Measurements from ENCODE around the gene MYDGF.

The MYDGF gene

GRCh38 chr19:4673726-4674125 lies 3.6 kb upstream of the MYDGF start:
- no peaks in the 10 kb centered on the region; the same call in 1 of the 2 replicates for H3K36me3 ChIP-seq (ENCODE audit: insufficient read depth, low read length)
- no peaks in the 10 kb centered on the region for H3K9me3 ChIP-seq (ENCODE audit: control insufficient read depth, insufficient read depth, low read length)
- no peak overlapping the region for H3K9ac ChIP-seq (ENCODE audit: low read depth, low read length)
- peaks cover 8% of the 10 kb centered on the region; the same call in 1 of the 2 replicates for H3K4me1 ChIP-seq (ENCODE audit: insufficient read depth, low read length)

DNA sequence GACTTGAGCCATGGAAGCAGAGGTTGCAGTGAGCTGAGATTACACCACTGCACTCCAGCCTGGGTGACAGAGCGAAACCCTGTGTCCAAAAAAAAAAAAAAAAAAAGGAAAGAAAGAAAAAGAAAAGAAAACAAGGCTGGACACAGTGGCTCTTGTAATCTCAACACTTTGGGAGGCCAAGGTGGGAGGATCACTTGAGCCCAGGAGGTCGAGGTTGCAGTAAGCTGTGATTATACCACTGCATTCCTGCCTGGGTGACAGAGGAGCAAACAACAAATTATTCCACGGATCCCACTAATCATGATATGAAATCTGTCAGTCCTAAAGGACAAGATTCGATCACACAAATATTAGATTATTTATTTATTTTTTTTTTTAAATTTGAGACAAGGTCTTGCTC lies 3.1 kb upstream of the MYDGF start:
- H3K4me1 ChIP-seq (ENCODE audit: insufficient read depth, low read length), result peaks cover 5% of the 10 kb centered on the region; the same call in 1 of the 2 replicates
- peaks cover 3% of the 10 kb centered on the region for H3K36me3 ChIP-seq (ENCODE audit: insufficient read depth, low read length)
- no peak overlapping the region for H3K9ac ChIP-seq (ENCODE audit: low read depth, low read length)
- no peaks in the 10 kb centered on the region for H3K9me3 ChIP-seq (ENCODE audit: control insufficient read depth, insufficient read depth, low read length)

DNA sequence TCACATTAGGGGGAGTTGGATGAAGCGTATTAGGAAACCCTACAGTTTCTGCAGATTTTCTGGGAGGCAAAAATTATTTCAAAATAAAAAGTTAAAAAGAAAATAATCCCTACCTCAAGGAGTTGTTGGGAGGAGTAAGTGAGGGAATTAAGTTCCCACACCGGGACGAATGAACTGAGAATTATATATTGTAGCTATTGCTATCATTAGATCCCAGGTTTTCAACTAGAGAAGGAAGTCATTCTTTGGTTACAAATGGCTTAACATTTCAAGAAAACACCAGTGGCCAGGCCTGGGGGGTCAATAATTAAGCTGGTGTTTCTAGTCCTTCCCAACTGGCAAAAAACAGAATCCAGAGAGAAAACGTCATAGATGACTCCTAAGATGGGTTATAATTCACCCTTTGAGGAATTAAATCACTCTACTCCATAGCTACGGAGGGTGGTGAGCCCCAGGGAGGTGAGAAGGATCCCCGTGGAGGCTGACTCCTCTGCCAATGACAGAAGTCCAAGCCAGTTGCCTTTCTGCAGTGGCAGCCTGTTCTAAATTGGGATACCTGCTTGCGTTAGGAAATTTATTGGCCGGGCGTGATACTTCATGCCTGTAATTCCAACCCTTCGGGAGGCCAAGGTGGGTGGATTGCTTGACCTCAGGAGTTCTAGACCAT lies 1.2 kb upstream of the MYDGF start:
- H3K9me3 ChIP-seq (ENCODE audit: control insufficient read depth, insufficient read depth, low read length), result no peaks in the 10 kb centered on the region
- H3K36me3 ChIP-seq (ENCODE audit: insufficient read depth, low read length), result peaks cover 7% of the 10 kb centered on the region
- H3K4me1 ChIP-seq (ENCODE audit: insufficient read depth, low read length), result no peaks in the 10 kb centered on the region
- no peak overlapping the region for H3K9ac ChIP-seq (ENCODE audit: low read depth, low read length)

DNA sequence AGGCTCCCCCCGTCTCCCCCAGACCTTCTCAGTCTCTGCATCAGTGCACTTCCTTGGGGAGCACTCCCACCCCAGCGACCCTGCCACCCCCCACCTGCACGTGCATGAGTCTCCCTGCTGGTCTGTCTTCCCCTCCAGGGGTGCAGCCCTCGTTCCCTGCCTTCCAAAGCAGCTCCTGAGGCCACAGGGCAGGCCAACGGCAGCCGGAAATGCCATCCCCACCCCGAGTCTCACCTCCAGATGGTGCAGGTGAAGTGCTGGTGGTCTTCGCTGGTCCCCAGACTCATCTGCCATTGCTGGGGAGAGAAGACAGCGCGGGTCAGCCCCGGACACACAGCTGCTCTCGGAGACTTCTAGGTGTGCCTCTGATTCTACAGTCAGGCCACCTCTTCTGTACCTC lies 5.5 kb downstream of the MYDGF start:
- H3K36me3 ChIP-seq (ENCODE audit: insufficient read depth, low read length), result peaks cover 7% of the 10 kb centered on the region
- no peak overlapping the region for H3K9ac ChIP-seq (ENCODE audit: low read depth, low read length)
- no peaks in the 10 kb centered on the region for H3K4me1 ChIP-seq (ENCODE audit: insufficient read depth, low read length)
- H3K9me3 ChIP-seq (ENCODE audit: control insufficient read depth, insufficient read depth, low read length), result no peaks in the 10 kb centered on the region

- no peaks in the 10 kb centered on the region for H3K4me1 ChIP-seq (ENCODE audit: insufficient read depth, low read length)
- H3K9ac ChIP-seq (ENCODE audit: low read depth, low read length), result no peak overlapping the region
- H3K9me3 ChIP-seq (ENCODE audit: control insufficient read depth, insufficient read depth, low read length), result no peaks in the 10 kb centered on the region
- H3K36me3 ChIP-seq (ENCODE audit: insufficient read depth, low read length), result peaks cover 3% of the 10 kb centered on the region
These were observed 7.3 kb downstream of the MYDGF start for GRCh38 chr19:4662812-4663211.

GRCh38 chr19:4662020-4662695 lies 8.0 kb downstream of the MYDGF start:
- H3K9me3 ChIP-seq (ENCODE audit: control insufficient read depth, insufficient read depth, low read length), result no peaks in the 10 kb centered on the region
- no peaks in the 10 kb centered on the region; the same call in none of the 2 replicates for H3K36me3 ChIP-seq (ENCODE audit: insufficient read depth, low read length)
- no peak overlapping the region for H3K9ac ChIP-seq (ENCODE audit: low read depth, low read length)
- no peaks in the 10 kb centered on the region for H3K4me1 ChIP-seq (ENCODE audit: insufficient read depth, low read length)

GRCh38 chr19:4660993-4661392 lies 9.1 kb downstream of the MYDGF start:
- Histone ChIP-seq H3K4me1 (ENCODE audit: insufficient read depth, low read length) (no peaks in the 10 kb centered on the region), H3K36me3 (ENCODE audit: insufficient read depth, low read length) (no peaks in the 10 kb centered on the region; the same call in none of the 2 replicates), H3K9ac (ENCODE audit: low read depth, low read length) (no peak overlapping the region), H3K9me3 (ENCODE audit: control insufficient read depth, insufficient read depth, low read length) (no peaks in the 10 kb centered on the region)

DNA sequence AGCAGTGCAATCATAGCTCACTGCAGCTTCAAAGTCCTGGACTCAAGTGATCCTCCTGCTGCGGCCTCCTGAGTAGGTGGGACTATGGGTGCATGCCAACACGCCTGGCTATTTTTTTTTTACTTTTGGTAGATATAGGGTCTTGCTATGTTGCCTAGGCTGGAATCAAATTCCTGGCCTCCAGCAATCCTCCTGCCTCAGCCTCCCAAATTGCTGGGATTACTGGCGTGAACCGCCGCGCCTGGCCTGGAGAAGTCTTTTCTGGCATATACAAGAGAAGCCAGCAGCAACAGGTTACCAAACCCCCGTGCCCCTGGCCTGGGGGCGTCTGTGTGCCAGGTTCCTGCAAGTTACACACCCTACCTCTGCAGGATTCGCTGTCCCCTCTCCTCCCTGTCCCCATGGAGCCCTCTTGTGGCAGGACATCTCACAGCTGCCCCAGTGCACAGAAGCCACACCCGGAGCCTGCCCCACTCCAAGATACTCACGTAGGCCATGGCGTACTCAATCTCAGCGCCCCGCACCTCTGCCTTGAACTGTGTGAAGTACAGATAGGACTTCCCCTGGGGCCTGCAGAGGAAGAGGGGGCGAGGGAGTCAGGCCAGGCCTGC lies 9.9 kb downstream of the MYDGF start:
- Histone ChIP-seq H3K9me3 (ENCODE audit: control insufficient read depth, insufficient read depth, low read length) (no peaks in the 10 kb centered on the region), H3K36me3 (ENCODE audit: insufficient read depth, low read length) (no peaks in the 10 kb centered on the region; the same call in none of the 2 replicates), H3K4me1 (ENCODE audit: insufficient read depth, low read length) (no peaks in the 10 kb centered on the region), H3K9ac (ENCODE audit: low read depth, low read length) (no peak overlapping the region)

DNA sequence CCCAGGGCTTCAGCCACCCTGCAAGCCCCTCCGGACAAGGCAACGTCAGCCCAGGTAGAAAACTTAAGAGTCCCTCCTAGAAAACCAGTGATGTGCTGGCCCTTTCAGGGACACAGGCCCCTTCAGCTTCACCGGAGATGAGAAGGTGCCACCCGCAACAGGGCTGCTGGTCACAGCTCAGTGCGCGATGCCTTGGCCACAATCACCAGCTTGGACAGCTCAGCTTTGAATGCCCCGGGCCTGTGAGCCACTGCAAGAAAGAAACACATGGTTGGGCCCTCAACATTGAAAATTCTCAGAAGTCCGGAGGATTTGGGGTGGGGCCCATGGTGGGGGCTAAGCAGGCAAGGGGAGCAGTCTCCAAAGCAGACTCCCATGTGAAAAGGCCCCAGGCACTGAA lies 12.3 kb downstream of the MYDGF start:
- Histone ChIP-seq H3K4me1 (ENCODE audit: insufficient read depth, low read length) (no peaks in the 10 kb centered on the region), H3K36me3 (ENCODE audit: insufficient read depth, low read length) (no peaks in the 10 kb centered on the region; the same call in none of the 2 replicates), H3K9me3 (ENCODE audit: control insufficient read depth, insufficient read depth, low read length) (no peaks in the 10 kb centered on the region), H3K9ac (ENCODE audit: low read depth, low read length) (no peak overlapping the region)

GRCh38 chr19:4657262-4657661 lies 12.9 kb downstream of the MYDGF start:
- Histone ChIP-seq H3K9me3 (ENCODE audit: control insufficient read depth, insufficient read depth, low read length) (no peaks in the 10 kb centered on the region), H3K4me1 (ENCODE audit: insufficient read depth, low read length) (no peaks in the 10 kb centered on the region), H3K36me3 (ENCODE audit: insufficient read depth, low read length) (no peaks in the 10 kb centered on the region; the same call in none of the 2 replicates), H3K9ac (ENCODE audit: low read depth, low read length) (no peak overlapping the region)

DNA sequence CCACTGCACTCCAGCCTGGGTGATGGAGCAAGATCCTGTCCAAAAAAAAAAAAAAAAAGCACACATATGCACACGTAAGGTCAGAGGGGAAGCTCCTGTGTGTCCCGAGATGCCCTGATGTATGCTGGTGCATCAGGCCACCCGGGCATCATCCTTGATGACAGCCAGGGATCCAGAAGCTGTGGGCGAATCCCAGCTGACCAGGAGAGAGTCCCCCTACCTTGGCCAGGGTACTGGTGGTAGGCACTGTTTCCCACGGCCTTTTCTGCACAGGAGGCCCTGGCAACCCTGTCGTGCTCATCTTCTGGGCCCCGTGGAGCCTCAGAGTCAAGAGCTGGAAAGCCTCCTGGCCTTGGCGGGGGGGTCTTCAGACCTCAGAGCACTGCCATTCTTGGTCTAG lies 14.0 kb downstream of the MYDGF start:
- Histone ChIP-seq H3K9me3 (ENCODE audit: control insufficient read depth, insufficient read depth, low read length) (no peaks in the 10 kb centered on the region), H3K4me1 (ENCODE audit: insufficient read depth, low read length) (no peaks in the 10 kb centered on the region), H3K9ac (ENCODE audit: low read depth, low read length) (no peak overlapping the region), H3K36me3 (ENCODE audit: insufficient read depth, low read length) (no peaks in the 10 kb centered on the region; the same call in none of the 2 replicates)

DNA sequence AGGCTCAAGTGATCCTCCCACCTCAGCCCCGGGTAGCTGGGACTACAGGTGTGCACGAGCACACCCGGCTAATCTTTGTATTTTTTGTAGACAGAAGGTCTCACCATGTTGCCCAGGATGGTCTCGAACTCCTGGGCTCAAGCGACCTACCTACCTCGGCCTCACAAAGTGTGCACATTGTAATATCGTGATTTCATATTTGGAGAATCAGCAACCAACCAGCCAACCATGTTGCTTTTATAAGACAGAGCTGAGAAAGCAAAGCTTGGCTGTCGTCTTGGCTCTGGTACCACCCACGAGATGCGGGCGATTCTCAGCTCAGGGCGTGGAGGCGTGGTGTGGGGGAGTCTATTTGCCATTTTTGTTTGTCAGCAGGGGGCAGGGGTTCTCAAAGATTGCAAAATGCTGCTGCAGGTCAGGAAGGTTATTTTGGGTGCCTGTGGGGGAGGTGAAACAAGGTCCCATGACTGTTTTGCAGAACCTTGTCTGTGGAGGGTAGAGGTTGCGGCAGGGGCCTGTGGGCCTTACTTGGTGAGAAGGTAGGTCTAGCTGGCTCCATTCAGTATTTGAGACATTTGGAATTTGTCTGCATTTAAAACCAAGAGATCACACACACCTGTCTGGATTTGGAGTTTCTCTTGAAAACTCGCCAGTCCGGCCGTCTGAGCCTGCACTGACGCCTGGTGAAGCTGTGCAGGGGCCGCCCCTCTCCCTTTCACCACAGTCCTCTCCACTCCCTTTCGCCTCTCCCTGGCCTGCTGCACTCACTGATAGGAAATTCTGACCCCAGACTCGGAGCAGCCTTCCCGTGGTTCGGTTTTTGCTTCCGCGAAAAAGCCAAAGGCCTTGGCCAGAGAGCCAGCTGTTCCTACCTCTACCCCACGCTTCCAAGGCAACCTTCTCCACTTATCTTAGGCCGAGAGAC lies 15.4 kb downstream of the MYDGF start:
- H3K9ac ChIP-seq (ENCODE audit: low read depth, low read length), result no peak overlapping the region
- no peaks in the 10 kb centered on the region; the same call in none of the 2 replicates for H3K36me3 ChIP-seq (ENCODE audit: insufficient read depth, low read length)
- no peaks in the 10 kb centered on the region for H3K9me3 ChIP-seq (ENCODE audit: control insufficient read depth, insufficient read depth, low read length)
- H3K4me1 ChIP-seq (ENCODE audit: insufficient read depth, low read length), result no peaks in the 10 kb centered on the region; the same call in 1 of the 2 replicates

GRCh38 chr19:4653793-4654436 lies 16.2 kb downstream of the MYDGF start:
- no peaks in the 10 kb centered on the region; the same call in 1 of the 2 replicates for H3K4me1 ChIP-seq (ENCODE audit: insufficient read depth, low read length)
- H3K9ac ChIP-seq (ENCODE audit: low read depth, low read length), result no peak overlapping the region
- no peaks in the 10 kb centered on the region for H3K9me3 ChIP-seq (ENCODE audit: control insufficient read depth, insufficient read depth, low read length)
- H3K36me3 ChIP-seq (ENCODE audit: insufficient read depth, low read length), result no peaks in the 10 kb centered on the region
